Measurements from ENCODE around the gene MLLT10.

GRCh38 chr10:21757185-21757901 is 223.3 kb downstream of the MLLT10 start:
- TF ChIP-seq, protein P1, sequence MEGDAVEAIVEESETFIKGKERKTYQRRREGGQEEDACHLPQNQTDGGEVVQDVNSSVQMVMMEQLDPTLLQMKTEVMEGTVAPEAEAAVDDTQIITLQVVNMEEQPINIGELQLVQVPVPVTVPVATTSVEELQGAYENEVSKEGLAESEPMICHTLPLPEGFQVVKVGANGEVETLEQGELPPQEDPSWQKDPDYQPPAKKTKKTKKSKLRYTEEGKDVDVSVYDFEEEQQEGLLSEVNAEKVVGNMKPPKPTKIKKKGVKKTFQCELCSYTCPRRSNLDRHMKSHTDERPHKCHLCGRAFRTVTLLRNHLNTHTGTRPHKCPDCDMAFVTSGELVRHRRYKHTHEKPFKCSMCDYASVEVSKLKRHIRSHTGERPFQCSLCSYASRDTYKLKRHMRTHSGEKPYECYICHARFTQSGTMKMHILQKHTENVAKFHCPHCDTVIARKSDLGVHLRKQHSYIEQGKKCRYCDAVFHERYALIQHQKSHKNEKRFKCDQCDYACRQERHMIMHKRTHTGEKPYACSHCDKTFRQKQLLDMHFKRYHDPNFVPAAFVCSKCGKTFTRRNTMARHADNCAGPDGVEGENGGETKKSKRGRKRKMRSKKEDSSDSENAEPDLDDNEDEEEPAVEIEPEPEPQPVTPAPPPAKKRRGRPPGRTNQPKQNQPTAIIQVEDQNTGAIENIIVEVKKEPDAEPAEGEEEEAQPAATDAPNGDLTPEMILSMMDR (IDR thresholded peaks at IDR 0.05), result no peak
- TF ChIP-seq POLR2A (IDR thresholded peaks at IDR 0.05), result no peak

Data from right lobe of liver (tissue), 4 donors.